Muscle of arm (tissue), 12 donors: Measurements from ENCODE around the gene IL12RB2. TPM values are rescaled to one million over a fixed set of nuclear protein-coding genes. Genes with fewer than 3 reads are reported as not detected.

Source experiments
- DNase-seq: peaks from one replicate; pipeline ENCODE4 v3.0.0-alpha.2; 2013
- polyA plus RNA-seq, 12 donors: library from polyadenylated mRNA; unstranded; fragments of 120-200 nt; gene quantifications; one replicate each; pipeline ENCODE4 v1.2.1, GENCODE V29; 2013; ENCODE audit not compliant: insufficient read length in 12 of 12

IL12RB2 gene
- polyA plus RNA-seq, 12 donors = 0.59 to 2.0 (median 1.2) TPM; not detected in 2

GRCh38 chr1:67312615-67313014, 4.9 kb downstream of the IL12RB2 start:
- DNase-seq = no peak

- no peak for DNase-seq
These were observed 6.4 kb downstream of the IL12RB2 start for GRCh38 chr1:67313934-67314671.

GRCh38 chr1:67314696-67315095, 7.0 kb downstream of the IL12RB2 start:
- no peak for DNase-seq

GRCh38 chr1:67316180-67316902, 8.7 kb downstream of the IL12RB2 start:
- DNase-seq = no peak

GRCh38 chr1:67316918-67317317, 9.2 kb downstream of the IL12RB2 start:
- DNase-seq = no peak

DNA sequence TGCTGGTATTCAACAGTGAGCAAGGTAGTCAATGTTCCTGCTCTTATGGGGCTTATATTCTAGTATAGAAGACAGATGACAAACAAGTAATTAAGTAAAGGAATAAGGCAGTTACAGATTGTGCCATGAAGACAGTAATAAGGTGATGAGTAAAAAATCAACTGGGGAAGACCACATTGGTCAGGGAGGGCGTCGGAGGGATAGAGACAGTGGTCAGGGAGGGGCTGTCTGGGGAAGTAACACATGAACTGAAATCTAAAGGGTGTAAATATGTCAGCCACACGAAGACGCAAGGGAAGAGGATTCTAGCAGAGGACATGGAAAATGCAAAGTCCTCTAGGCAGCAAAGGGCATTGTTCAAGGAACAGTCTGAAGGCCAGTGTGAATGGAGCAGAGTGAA, 10.1 kb downstream of the IL12RB2 start:
- no peak for DNase-seq

DNA sequence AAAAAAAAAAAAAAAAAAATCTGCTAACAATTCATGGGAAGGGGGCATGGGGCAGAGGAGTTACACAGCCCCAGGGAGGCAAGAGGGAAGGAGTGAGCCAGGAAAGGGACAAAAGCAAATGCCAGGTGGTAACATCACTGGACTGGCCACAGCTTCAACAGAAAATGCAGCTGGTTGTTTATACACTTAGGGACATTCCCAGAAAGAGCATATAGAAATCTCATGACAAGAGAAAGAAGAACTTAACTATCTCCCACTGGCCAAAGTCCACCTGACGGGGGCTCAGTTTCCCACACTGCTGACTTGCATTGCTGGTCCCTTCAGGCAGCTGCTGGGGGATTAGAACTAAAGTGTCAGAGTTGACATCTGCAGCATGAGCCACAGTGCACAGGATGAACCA, 14.8 kb downstream of the IL12RB2 start:
- no peak for DNase-seq

- no peak for DNase-seq
These were observed 15.4 kb downstream of the IL12RB2 start for GRCh38 chr1:67323087-67323486.

GRCh38 chr1:67324068-67324467, 16.4 kb downstream of the IL12RB2 start:
- DNase-seq = no peak

- DNase-seq = no peak
These were observed 20.3 kb downstream of the IL12RB2 start for GRCh38 chr1:67327864-67328466.

DNA sequence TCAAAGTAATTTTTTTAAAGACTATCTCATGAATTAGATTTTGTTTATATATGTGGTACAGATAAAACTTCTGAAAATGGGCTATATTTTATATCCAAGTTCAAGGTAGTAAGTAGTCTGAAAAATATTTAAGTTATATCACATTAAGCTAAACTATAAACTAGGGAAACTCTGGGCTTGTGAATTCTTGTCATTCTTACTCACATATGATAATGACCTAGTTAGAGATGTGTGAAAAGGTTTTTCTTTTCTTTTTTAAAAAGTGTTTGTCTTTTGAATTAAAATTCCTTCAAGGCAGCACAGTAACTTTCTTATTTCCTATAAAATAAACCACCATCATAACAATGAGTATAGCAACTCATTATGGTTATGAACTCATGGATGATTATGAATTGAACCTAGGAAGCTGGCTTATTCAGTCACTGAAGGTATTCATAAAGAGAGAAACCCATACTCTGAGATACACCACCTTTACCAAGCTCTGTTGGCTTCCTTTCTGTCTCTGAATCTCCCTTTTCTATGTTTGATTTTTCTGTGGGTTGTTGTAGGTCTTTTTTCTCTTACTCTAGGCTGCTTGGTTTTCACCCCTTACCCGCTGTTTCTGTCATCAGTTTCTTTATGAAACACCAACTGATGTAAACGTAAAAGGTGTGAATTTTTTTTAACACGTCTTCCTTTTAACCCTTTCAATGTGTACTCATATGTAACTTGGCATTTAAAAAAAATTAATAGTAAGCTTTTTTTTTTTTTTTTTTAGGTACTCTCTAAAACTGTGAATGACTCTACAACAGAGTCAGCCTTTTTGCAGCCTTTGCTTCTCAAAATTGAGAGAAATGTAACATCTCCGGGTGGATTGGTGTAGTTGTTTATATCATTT, 25.2 kb downstream of the IL12RB2 start:
- no peak for DNase-seq

- DNase-seq = no peak
These were observed 25.9 kb downstream of the IL12RB2 start for GRCh38 chr1:67333603-67334002.

DNA sequence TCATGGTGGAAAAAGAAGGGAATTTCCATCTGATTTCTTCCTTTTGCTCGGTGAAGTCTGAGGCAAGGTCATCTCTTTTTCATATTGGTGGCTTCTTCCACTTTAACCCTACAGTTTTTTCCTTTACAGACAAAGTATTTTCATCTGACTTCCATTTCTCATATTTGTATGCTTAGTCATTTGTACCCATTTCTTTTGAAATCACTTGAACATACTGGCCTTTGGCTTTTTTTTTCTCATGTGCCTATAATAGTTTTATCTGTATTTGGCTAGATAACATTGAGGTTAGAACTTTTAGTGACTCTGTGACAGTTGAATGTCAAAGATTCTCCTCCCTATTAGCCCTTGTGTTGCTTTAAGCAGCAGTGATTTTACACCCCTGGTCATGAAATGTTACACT, 27.7 kb downstream of the IL12RB2 start:
- DNase-seq = no peak

DNA sequence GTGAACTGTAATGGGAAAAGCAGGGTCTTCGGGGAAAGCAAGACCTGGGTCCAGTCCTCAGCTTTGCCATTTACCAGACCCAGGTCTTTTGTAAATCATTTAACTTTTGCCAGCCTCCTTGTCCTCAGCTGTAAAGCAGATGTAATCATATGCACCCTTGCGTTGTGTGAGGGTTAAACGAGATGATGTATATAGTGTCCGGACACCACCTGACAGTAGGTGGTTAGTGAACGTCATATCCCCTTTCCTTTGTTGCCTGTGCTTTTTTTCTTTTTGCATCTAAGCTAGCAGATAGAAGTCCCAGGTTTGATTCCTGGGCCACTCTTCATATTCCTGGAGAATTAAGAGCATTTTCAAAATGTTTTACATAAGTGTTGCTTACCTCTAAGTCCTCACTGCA, 28.5 kb downstream of the IL12RB2 start:
- DNase-seq = no peak

- DNase-seq = no peak
These were observed 29.1 kb downstream of the IL12RB2 start for GRCh38 chr1:67336783-67337182.

DNA sequence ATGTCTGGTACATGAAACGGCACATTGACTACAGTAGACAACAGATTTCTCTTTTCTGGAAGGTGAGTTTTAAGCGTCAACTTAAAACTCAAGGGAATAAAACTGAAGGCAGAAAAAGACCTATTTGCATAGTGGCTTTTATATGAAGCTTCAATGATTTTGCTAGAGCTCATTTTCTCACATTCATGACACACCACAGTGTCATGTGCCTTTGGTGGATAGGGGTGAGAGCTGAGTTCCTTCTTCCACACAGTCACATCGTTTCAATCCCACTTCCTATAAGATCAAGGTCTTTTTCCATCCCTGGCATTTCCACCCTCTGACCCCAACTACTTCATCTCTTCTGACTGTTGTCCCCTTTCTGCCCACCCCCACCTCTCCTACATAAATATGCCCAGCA, 31.0 kb downstream of the IL12RB2 start:
- no peak for DNase-seq

GRCh38 chr1:67339623-67340343, 32.1 kb downstream of the IL12RB2 start:
- no peak for DNase-seq

DNA sequence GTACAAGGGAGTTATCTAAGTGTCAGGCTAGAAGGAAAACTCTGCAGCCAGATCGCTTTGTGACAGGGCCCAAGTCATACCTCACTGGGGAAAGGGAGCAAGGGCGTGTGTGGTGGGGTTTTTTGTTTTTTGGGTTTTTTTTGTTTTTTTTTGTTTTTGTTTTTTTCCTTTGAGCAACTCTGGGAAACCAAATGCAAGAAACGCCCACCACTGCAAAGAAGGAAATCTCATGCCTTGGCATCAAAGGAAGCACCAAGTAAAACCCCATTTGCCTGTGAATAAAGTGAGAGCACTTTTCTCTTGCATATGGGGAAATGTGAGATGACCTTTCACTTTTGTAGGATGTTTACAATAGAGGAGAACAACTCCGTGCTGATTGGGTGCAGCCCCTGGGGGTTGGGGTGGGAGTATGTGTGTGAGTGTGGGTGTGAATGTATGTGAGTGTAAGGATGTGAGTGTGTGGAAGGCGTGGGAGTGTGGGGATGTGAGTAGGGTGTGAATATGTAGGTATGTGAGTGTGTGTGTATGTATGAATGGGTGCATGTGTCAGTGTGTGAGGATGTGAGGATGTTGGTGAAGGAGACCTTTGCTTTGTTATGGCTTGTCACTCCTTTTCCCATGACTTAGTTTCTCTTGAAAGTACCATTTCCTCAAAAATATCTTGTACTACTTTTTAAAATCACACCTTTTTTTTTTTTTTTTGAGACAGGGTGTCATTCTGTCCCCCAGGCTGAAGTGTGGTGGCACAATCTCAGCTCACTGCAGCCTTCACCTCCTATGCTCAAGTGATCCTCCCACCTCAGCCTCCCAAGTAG, 34.6 kb downstream of the IL12RB2 start:
- no peak for DNase-seq

- DNase-seq = no peak
These were observed 37.9 kb downstream of the IL12RB2 start for GRCh38 chr1:67345556-67345955.

DNA sequence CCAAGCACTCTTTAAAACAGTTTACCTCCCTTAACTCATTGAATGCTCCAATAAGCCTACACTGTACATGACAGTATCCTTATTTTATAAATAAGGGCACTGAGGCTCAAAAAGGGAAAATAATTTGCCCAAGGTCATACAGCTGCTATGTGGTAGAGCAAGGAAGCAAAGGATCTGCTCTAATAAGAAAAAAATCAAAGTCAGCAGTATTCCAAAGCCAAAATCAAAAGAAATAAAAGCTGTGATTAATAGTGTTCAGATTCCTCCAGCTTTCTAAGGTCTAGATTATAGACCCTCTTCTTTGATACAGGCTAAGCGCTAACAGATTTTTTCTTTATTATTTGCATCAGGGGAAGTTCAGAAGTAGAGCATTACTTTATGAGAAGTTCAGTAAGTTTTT, 39.3 kb downstream of the IL12RB2 start:
- no peak for DNase-seq
